Panc1 (cell line): ENCODE measurements around the gene ZG16B.

Experiments used
- TCF7L2 ChIP-seq: IDR thresholded peaks from 2 replicates; pipeline ENCODE4 v1.6.1; 2011; ENCODE audit warnings: mild to moderate bottlenecking, low read depth, low read length, inconsistent platforms
- TF ChIP-seq, protein P1 (sequence below): fragments of 450-650 bp; IDR thresholded peaks from 2 replicates; pipeline ENCODE4 v1.5.1; 2017; ENCODE audit warnings: mild to moderate bottlenecking
- TF ChIP-seq, protein P2 (sequence below), 2 experiments: IDR thresholded peaks; 2 replicates each; pipeline ENCODE4 v1.6.1; 2011 to 2012; ENCODE audit warnings: low read depth in 2 of 2, control low read depth in 1 of 2, low read length in 1 of 2, mild to moderate bottlenecking in 1 of 2, moderate library complexity in 1 of 2; ENCODE audit not compliant: insufficient read depth in 1 of 2

DNA sequence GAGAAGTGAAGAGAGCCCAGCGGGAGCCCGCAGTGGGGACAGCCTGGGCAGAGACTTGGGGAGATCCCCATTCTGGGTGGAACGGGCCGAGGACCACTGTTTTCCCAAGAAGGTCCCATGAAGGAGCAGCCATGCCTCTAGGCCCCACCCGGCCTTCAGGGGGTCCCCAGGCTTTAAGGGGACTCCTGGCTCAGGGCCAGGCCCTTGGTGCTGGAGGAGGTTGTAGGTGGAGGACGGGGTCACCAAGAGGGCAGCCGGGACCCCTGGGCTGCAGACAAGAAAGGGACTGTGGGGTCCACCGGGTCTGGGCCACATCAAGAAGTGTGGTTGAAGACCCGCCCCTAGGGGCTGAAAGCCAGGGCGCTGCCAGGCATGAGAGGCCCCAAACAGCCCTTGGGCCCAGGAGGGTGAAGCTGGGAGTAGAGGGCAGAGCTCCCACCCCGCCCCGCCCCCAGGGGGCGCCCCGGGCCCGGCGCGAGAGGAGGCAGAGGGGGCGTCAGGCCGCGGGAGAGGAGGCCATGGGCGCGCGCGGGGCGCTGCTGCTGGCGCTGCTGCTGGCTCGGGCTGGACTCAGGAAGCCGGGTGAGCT lies 13.3 kb upstream of the ZG16B start, which contains the start of gene PRSS21:
- TF ChIP-seq, protein P1, sequence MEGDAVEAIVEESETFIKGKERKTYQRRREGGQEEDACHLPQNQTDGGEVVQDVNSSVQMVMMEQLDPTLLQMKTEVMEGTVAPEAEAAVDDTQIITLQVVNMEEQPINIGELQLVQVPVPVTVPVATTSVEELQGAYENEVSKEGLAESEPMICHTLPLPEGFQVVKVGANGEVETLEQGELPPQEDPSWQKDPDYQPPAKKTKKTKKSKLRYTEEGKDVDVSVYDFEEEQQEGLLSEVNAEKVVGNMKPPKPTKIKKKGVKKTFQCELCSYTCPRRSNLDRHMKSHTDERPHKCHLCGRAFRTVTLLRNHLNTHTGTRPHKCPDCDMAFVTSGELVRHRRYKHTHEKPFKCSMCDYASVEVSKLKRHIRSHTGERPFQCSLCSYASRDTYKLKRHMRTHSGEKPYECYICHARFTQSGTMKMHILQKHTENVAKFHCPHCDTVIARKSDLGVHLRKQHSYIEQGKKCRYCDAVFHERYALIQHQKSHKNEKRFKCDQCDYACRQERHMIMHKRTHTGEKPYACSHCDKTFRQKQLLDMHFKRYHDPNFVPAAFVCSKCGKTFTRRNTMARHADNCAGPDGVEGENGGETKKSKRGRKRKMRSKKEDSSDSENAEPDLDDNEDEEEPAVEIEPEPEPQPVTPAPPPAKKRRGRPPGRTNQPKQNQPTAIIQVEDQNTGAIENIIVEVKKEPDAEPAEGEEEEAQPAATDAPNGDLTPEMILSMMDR: no peak
- TF ChIP-seq, protein P2, sequence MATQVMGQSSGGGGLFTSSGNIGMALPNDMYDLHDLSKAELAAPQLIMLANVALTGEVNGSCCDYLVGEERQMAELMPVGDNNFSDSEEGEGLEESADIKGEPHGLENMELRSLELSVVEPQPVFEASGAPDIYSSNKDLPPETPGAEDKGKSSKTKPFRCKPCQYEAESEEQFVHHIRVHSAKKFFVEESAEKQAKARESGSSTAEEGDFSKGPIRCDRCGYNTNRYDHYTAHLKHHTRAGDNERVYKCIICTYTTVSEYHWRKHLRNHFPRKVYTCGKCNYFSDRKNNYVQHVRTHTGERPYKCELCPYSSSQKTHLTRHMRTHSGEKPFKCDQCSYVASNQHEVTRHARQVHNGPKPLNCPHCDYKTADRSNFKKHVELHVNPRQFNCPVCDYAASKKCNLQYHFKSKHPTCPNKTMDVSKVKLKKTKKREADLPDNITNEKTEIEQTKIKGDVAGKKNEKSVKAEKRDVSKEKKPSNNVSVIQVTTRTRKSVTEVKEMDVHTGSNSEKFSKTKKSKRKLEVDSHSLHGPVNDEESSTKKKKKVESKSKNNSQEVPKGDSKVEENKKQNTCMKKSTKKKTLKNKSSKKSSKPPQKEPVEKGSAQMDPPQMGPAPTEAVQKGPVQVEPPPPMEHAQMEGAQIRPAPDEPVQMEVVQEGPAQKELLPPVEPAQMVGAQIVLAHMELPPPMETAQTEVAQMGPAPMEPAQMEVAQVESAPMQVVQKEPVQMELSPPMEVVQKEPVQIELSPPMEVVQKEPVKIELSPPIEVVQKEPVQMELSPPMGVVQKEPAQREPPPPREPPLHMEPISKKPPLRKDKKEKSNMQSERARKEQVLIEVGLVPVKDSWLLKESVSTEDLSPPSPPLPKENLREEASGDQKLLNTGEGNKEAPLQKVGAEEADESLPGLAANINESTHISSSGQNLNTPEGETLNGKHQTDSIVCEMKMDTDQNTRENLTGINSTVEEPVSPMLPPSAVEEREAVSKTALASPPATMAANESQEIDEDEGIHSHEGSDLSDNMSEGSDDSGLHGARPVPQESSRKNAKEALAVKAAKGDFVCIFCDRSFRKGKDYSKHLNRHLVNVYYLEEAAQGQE (IDR thresholded peaks at IDR 0.05; ENCODE audit: insufficient read depth in 1 of 2, low read depth in 2 of 2, low read length in 1 of 2): no peak
- TF ChIP-seq TCF7L2: no peak
